CD14-positive monocyte (primary cell): ENCODE data around the gene SERPINE1. TPM values are rescaled to one million over a fixed set of nuclear protein-coding genes. Genes with fewer than 3 reads are reported as not detected.
"Not testable (repeated sequence)": the region's sequence is repeated elsewhere in the genome, so short reads cannot be mapped to it uniquely, and the experiment has no call there.

Source experiments
- DNase-seq, 3 donors: peaks; one replicate each; pipeline ENCODE4 v3.0.0-alpha.2; 2011 to 2022
- H2AFZ ChIP-seq: 2 replicates; pipeline ENCODE4 v1.6.0; 2012; ENCODE audit warnings: mild to moderate bottlenecking, low read depth, low read length, inconsistent platforms; ENCODE audit not compliant: insufficient read depth, poor library complexity, severe bottlenecking
- H3K27ac ChIP-seq, 2 donors: 1 replicate in 1 of 2; 2 replicates in 1 of 2; pipeline ENCODE4 v1.5.1; 2012 to 2013; ENCODE audit warnings: low read length in 2 of 2, control low read depth in 1 of 2, inconsistent platforms in 1 of 2, low read depth in 1 of 2, mild to moderate bottlenecking in 1 of 2
- H3K27me3 ChIP-seq, 2 donors: one replicate each; pipeline versions ENCODE4 v1.6.0 to v1.6.1; 2011 to 2013; ENCODE audit warnings: low read length in 2 of 2; ENCODE audit not compliant: control insufficient read depth in 2 of 2, insufficient read depth in 2 of 2
- H3K36me3 ChIP-seq, 2 donors: replicated peaks in 1 of 2; 1 replicate in 1 of 2; 2 replicates in 1 of 2; pipeline versions ENCODE4 v1.5.1 to v1.6.1; 2012 to 2013; ENCODE audit warnings: low read length in 2 of 2, control low read depth in 1 of 2, inconsistent platforms in 1 of 2, mild to moderate bottlenecking in 1 of 2; ENCODE audit not compliant: insufficient read depth in 2 of 2, control insufficient read depth in 1 of 2
- H3K4me1 ChIP-seq, 2 donors: 1 replicate in 1 of 2; 2 replicates in 1 of 2; pipeline versions ENCODE4 v1.5.1 to v1.6.1; 2012 to 2013; ENCODE audit warnings: low read length in 2 of 2, control low read depth in 1 of 2, inconsistent platforms in 1 of 2, mild to moderate bottlenecking in 1 of 2, moderate library complexity in 1 of 2; ENCODE audit not compliant: insufficient read depth in 2 of 2, control insufficient read depth in 1 of 2
- H3K4me2 ChIP-seq: replicated peaks from 2 replicates; pipeline ENCODE3; 2012; ENCODE audit warnings: low read length, moderate library complexity, mild to moderate bottlenecking; ENCODE audit not compliant: poor library complexity, severe bottlenecking; ENCODE audit errors: extremely low read depth
- H3K4me3 ChIP-seq, 3 experiments: fragments of 200-600 bp in 1 of 3; sonication (generic) in 1 of 3; replicated peaks in 1 of 3; 1 replicate in 2 of 3; 2 replicates in 1 of 3; pipeline ENCODE4 v1.5.1; 2011 to 2013; ENCODE audit warnings: low read length in 3 of 3, mild to moderate bottlenecking in 3 of 3, control low read depth in 2 of 3, low read depth in 2 of 3, inconsistent platforms in 1 of 3, moderate library complexity in 1 of 3
- H3K79me2 ChIP-seq: 2 replicates; pipeline ENCODE4 v1.6.0; 2012; ENCODE audit warnings: mild to moderate bottlenecking, control low read depth, inconsistent platforms, low read length, moderate library complexity; ENCODE audit not compliant: insufficient read depth
- H3K9ac ChIP-seq: 2 replicates; pipeline ENCODE4 v1.6.0; 2017; ENCODE audit warnings: low read length, mild to moderate bottlenecking; ENCODE audit not compliant: insufficient read depth, poor library complexity, severe bottlenecking
- H3K9me3 ChIP-seq, 2 donors: replicated peaks in 1 of 2; 1 replicate in 1 of 2; 2 replicates in 1 of 2; pipeline versions ENCODE4 v1.5.1 to v1.6.1; 2012 to 2013; ENCODE audit warnings: low read length in 2 of 2, control low read depth in 1 of 2; ENCODE audit not compliant: control insufficient read depth in 1 of 2, insufficient read depth in 1 of 2
- H4K20me1 ChIP-seq: 2 replicates; pipeline ENCODE4 v1.6.0; 2012; ENCODE audit warnings: mild to moderate bottlenecking, low read length, control low read depth, moderate library complexity; ENCODE audit not compliant: insufficient read depth
- H3K27ac Mint-ChIP-seq, 7 donors: one replicate each; pipeline ENCODE4 v1.8.0; 2020; ENCODE audit warnings: mild to moderate bottlenecking in 7 of 7, mixed read lengths in 7 of 7, moderate library complexity in 6 of 7, inconsistent platforms in 2 of 7
- H3K27me3 Mint-ChIP-seq, 3 donors: one replicate each; pipeline ENCODE4 v1.8.0; 2021 to 2022; ENCODE audit warnings: low read depth in 3 of 3, mild to moderate bottlenecking in 3 of 3, mixed read lengths in 3 of 3, moderate library complexity in 3 of 3, inconsistent platforms in 1 of 3
- H3K36me3 Mint-ChIP-seq, 2 donors: one replicate each; pipeline ENCODE4 v1.8.0; 2020; ENCODE audit warnings: mixed read lengths in 2 of 2, inconsistent platforms in 1 of 2, mild to moderate bottlenecking in 1 of 2
- H3K4me1 Mint-ChIP-seq: one replicate; pipeline ENCODE4 v1.8.0; 2020; ENCODE audit warnings: mild to moderate bottlenecking, mixed read lengths
- H3K4me3 Mint-ChIP-seq, 2 donors: one replicate each; pipeline ENCODE4 v1.8.0; 2020; ENCODE audit warnings: mild to moderate bottlenecking in 2 of 2, mixed read lengths in 2 of 2, moderate library complexity in 1 of 2
- H3K9me3 Mint-ChIP-seq, 7 donors: one replicate each; pipeline ENCODE4 v1.8.0; 2020 to 2022; ENCODE audit warnings: mixed read lengths in 7 of 7, mild to moderate bottlenecking in 6 of 7, moderate library complexity in 6 of 7, inconsistent platforms in 2 of 7
- WGBS: methylation state at CpG from one replicate; pipeline ENCODE4 v1.1.5; 2013; ENCODE audit warnings: missing lambda C conversion rate; ENCODE audit not compliant: insufficient coverage; 5-methylcytosine and 5-hydroxymethylcytosine counted together
- intact Hi-C, 2 donors: fragments of 100-400 bp; cut with micrococcal nuclease; formaldehyde crosslinking; loops; one replicate each; pipeline versions ENCODE4 v1.15.0 to v1.15.1; 2023
- polyA plus RNA-seq, 3 donors: library from polyadenylated mRNA; depleted of rRNA in 1 of 3; unstranded in 2 of 3; stranded (reverse) in 1 of 3; fragments of 300-500 nt in 2 of 3; fragments of >200 nt in 1 of 3; fragmentation: Illumina TruSeq in 2 of 3; gene quantifications; 1 replicate in 2 of 3; 2 replicates in 1 of 3; pipeline ENCODE4 v1.2.3, GENCODE V29; 2012 to 2021
- TF ChIP-seq, protein P1 (sequence below): fragments of 200-600 bp; IDR thresholded peaks from one replicate; pipeline ENCODE4 v1.8.0; 2022; ENCODE audit warnings: antibody characterized with exemption, mild to moderate bottlenecking

The SERPINE1 gene
- polyA plus RNA-seq, 3 donors: 0.07 to 0.21 (median 0.16) TPM

DNA sequence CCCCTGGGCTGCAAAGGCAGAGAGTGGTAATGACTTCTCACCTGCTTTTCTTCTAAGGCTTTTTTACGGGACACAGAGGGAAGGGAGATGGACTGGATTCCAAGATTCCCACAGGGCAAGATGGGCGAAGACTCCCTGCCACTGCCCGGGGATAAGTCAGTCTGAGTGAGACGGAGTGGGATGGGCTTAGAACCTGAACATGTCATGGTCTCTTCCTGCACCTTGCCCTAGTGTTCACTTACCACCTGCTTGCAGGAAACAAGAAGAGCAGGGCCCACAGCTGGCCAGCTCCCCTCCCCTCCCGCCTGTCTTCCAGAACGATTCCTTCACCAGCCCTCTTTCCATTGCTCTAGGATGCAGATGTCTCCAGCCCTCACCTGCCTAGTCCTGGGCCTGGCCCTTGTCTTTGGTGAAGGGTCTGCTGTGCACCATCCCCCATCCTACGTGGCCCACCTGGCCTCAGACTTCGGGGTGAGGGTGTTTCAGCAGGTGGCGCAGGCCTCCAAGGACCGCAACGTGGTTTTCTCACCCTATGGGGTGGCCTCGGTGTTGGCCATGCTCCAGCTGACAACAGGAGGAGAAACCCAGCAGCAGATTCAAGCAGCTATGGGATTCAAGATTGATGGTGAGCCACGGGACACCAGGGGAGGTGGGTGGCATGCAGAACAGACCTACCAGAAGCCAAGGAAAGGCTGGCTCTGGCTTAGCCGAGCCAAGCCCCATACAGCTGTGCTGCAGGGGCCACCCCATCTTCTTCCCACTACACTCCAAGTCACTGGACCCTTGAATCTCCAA, 1.3 kb downstream of the SERPINE1 start:
- TF ChIP-seq, protein P1, sequence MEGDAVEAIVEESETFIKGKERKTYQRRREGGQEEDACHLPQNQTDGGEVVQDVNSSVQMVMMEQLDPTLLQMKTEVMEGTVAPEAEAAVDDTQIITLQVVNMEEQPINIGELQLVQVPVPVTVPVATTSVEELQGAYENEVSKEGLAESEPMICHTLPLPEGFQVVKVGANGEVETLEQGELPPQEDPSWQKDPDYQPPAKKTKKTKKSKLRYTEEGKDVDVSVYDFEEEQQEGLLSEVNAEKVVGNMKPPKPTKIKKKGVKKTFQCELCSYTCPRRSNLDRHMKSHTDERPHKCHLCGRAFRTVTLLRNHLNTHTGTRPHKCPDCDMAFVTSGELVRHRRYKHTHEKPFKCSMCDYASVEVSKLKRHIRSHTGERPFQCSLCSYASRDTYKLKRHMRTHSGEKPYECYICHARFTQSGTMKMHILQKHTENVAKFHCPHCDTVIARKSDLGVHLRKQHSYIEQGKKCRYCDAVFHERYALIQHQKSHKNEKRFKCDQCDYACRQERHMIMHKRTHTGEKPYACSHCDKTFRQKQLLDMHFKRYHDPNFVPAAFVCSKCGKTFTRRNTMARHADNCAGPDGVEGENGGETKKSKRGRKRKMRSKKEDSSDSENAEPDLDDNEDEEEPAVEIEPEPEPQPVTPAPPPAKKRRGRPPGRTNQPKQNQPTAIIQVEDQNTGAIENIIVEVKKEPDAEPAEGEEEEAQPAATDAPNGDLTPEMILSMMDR: no peak
- WGBS: 84% methylated on average over 13 of the region's 14 CpGs
- no peak overlapping the region for H3K27ac Mint-ChIP-seq
- Histone ChIP-seq H4K20me1 (no peaks in the 10 kb centered on the region), H3K9ac (no peak overlapping the region), H3K36me3 (no peaks in the 10 kb centered on the region), H3K79me2 (no peaks in the 10 kb centered on the region), H2AFZ (no peak overlapping the region), H3K4me1 (peaks cover 24 to 28% of the 10 kb centered on the region in 2 donors), H3K4me2 (no peak overlapping the region), H3K27ac (no peak overlapping the region), H3K4me3 (no peak overlapping the region), H3K9me3 (no peaks in the 10 kb centered on the region), H3K27me3 (peaks cover 4 to 26% of the 10 kb centered on the region in 2 donors)
- peaks cover 0 to 2% of the 10 kb centered on the region in 2 donors for H3K36me3 Mint-ChIP-seq
- peaks cover 31 to 68% (median 58%) of the 10 kb centered on the region in 3 donors for H3K27me3 Mint-ChIP-seq
- H3K9me3 Mint-ChIP-seq: peaks cover 0 to 2% (median 0%) of the 10 kb centered on the region in 7 donors
- peak overlapping the region in 1 of 2 donors; percentile 11 for H3K4me3 Mint-ChIP-seq
- H3K4me1 Mint-ChIP-seq: peaks cover 29% of the 10 kb centered on the region
- intact Hi-C loops: no loop called here
- DNase-seq: no peak

DNA sequence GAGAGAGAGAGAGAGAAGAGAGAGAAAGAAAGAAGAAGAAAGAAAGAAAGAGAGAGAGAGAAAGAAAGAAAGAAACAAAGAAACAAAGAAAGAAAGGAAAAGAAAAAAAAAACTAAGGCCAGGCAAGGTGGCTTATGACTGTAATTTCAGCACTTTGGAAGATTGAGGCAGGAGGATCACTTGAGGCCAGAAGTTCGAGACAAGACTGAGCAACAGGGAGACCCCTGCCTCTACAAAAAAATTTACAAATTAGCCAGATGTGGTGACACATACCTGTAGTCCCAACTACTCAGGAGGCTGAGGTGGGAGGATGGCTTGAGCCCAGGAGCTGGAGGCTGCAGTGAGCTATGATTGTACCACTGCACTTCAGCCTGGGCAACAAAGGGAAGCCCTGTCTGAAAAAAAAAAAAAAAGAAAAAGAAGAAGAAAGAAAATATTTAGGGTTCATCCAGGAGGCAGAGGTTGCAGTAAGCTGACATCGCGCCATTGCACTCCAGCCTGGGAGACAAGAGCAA, 2.8 kb downstream of the SERPINE1 start:
- Histone ChIP-seq H3K4me2 (no peak overlapping the region), H4K20me1 (no peaks in the 10 kb centered on the region), H3K27ac (no peak overlapping the region), H3K9ac (no peak overlapping the region), H3K9me3 (no peaks in the 10 kb centered on the region), H3K4me3 (no peak overlapping the region), H2AFZ (no peak overlapping the region), H3K79me2 (no peaks in the 10 kb centered on the region), H3K27me3 (peaks cover 4 to 26% of the 10 kb centered on the region in 2 donors), H3K36me3 (no peaks in the 10 kb centered on the region), H3K4me1 (peaks cover 26 to 30% of the 10 kb centered on the region in 2 donors)
- Mint-ChIP-seq H3K27ac (no peak overlapping the region), H3K9me3 (peaks cover 0 to 2% (median 0%) of the 10 kb centered on the region in 7 donors), H3K4me3 (peak overlapping the region in 1 of 2 donors; percentile 52), H3K27me3 (peaks cover 31 to 67% (median 53%) of the 10 kb centered on the region in 3 donors), H3K4me1 (peaks cover 33% of the 10 kb centered on the region), H3K36me3 (peaks cover 0 to 2% of the 10 kb centered on the region in 2 donors)
- WGBS: no CpG with 5 or more reads among the region's 3 CpGs
- intact Hi-C loops: no loop called here
- TF ChIP-seq, protein P1: no peak
- no peak for DNase-seq

DNA sequence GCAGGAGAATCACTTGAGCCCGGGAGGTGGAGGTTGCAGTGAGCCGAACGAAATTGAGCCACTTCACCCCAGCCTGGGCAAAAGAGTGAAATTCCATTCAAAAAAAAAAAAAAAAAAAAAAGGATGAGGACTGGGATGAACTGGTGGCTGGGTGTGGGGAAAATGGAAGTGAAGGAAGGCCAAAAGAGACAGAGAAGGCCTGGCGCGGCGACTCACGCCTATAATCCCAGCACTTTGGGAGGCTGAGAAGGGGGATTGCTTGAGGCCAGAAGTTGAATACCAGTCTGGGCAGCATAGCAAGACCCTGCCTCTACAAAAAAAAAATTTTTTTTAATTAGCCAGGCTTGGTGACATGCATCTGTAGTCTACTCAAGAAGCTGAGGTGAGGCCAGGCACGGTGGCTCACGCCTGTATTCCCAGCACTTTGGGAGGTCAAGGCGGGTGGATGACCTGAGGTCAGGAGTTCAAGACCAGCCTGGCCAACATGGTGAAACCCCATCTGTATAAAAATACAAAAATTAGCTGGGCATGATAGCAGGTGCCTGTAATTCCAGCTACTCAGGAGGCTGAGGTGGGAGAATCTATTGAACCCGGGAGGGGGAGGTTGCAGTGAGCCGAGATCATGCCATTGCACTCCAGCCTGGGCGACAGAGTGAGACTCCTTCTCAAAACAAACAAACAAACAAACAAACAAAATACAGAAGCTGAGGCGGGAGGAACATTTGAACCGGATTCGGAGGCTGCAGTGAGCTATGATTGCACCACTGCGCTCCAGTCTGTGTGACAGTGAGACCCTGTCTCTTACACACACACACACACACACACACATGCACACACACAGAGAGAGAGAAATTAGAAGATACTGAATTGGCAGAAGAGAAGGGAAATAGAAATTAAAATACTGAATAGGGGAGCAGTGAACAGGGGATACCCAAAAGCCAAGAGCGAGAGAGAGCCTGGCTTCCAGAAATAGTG, 6.0 kb downstream of the SERPINE1 start:
- intact Hi-C loops, H3K9ac ChIP-seq, H3K4me2 ChIP-seq, H2AFZ ChIP-seq, H3K9me3 ChIP-seq, H3K9me3 Mint-ChIP-seq, H3K79me2 ChIP-seq, H3K27ac ChIP-seq, DNase-seq, H3K36me3 Mint-ChIP-seq, H3K27me3 ChIP-seq, H3K36me3 ChIP-seq, H3K4me3 ChIP-seq, H4K20me1 ChIP-seq: not testable (repeated sequence)
- 95% methylated on average over 3 of the region's 18 CpGs for WGBS
- Mint-ChIP-seq H3K4me3 (peak overlapping the region in 1 of 2 donors; percentile 51), H3K4me1 (peaks cover 33% of the 10 kb centered on the region), H3K27ac (peak overlapping the region in 2 of 7 donors; percentile 7 to 64), H3K27me3 (peaks cover 19 to 60% (median 45%) of the 10 kb centered on the region in 3 donors)
- H3K4me1 ChIP-seq: peaks cover 17 to 30% of the 10 kb centered on the region in 2 donors
